GM12874 (cell line): ENCODE data around the gene SLC4A7.
A peak's percentile ranks its signal among the peaks of the same experiment; 100 is the strongest.

ENCODE experiments used
- CTCF ChIP-seq: IDR thresholded peaks from 2 replicates; pipeline ENCODE4 v1.5.1; 2011; ENCODE audit warnings: low read depth, mild to moderate bottlenecking, control low read depth, low read length, moderate library complexity; ENCODE audit not compliant: insufficient read depth

The SLC4A7 gene

GRCh38 chr3:27340534-27340933 lies 143.7 kb downstream of the SLC4A7 start:
- no peak for TF ChIP-seq CTCF

- TF ChIP-seq CTCF = no peak
Measured at GRCh38 chr3:27335571-27335970, 148.6 kb downstream of the SLC4A7 start.

- TF ChIP-seq CTCF = no peak
Measured at GRCh38 chr3:27333843-27334242, 150.3 kb downstream of the SLC4A7 start.

GRCh38 chr3:27326629-27327545 lies 157.3 kb downstream of the SLC4A7 start:
- TF ChIP-seq CTCF = no peak

GRCh38 chr3:27326202-27326601 lies 158.0 kb downstream of the SLC4A7 start:
- TF ChIP-seq CTCF = no peak

GRCh38 chr3:27325419-27325818 lies 158.8 kb downstream of the SLC4A7 start:
- peak; percentile 38; the same call in 1 of the 2 replicates for TF ChIP-seq CTCF

GRCh38 chr3:27324686-27325085 lies 159.5 kb downstream of the SLC4A7 start:
- TF ChIP-seq CTCF = no peak
